HepG2 (cell line): ENCODE results near the gene CALML4. TPM values are rescaled to one million over a fixed set of nuclear protein-coding genes. Genes with fewer than 3 reads are reported as not detected.

Experiments used
- ATAC-seq: fragments of 200-7000 bp; cut with Tn5 transposase; 3 replicates; pipeline ENCODE4 v1.9.1; 2020; ENCODE audit warnings: mild to moderate bottlenecking, moderate library complexity
- BruUV-seq: library from RNA; stranded (reverse); fragments of 400-500 nt; replicated peaks from 2 replicates; lab custom pipeline; 2021; lab: Mats Ljungman, UMichigan
- CTCF ChIA-PET: fragments of 300-600 bp; formaldehyde crosslinking; extraction: SDS; loops from one replicate; lab custom pipeline; 2021; ENCODE audit warnings: low total read pairs, inconsistent platforms, low intra/inter-chr PET ratio; lab: Yijun Ruan, JAX
- POLR2A ChIA-PET: fragments of 350-600 bp; sonication (Branson Sonifier 250); formaldehyde crosslinking; loops from one replicate; lab custom pipeline; 2020; ENCODE audit warnings: antibody characterized with exemption, inconsistent platforms; lab: Yijun Ruan, JAX
- DNase-seq: peaks from one replicate; pipeline ENCODE4 v3.0.0-alpha.2; 2015; ENCODE audit warnings: low spot score
- FAIRE-seq: peaks from 3 replicates; lab custom pipeline; 2011; peaks lifted over from hg19 to GRCh38; lab: Jason Lieb, UNC
- H2AFZ ChIP-seq: one replicate; pipeline ENCODE4 v1.6.1; 2011; ENCODE audit warnings: low read length, inconsistent platforms
- H3K27ac ChIP-seq: fragments of 300-600 bp; 3 replicates; pipeline ENCODE4 v1.8.0; 2011; ENCODE audit warnings: mixed run types, mild to moderate bottlenecking, mixed read lengths, low read length, inconsistent platforms; ENCODE audit not compliant: insufficient read depth; ENCODE audit errors: extremely low read length
- H3K27me3 ChIP-seq, 2 experiments: fragments of 200-600 bp in 1 of 2; 2 replicates in 1 of 2; 3 replicates in 1 of 2; pipeline versions ENCODE4 v1.6.0 to v1.8.0; 2011; ENCODE audit warnings: low read length in 2 of 2, mild to moderate bottlenecking in 2 of 2, moderate library complexity in 2 of 2, inconsistent platforms in 1 of 2; ENCODE audit not compliant: insufficient read depth in 2 of 2, control insufficient read depth in 1 of 2
- H3K36me3 ChIP-seq, 2 experiments: fragments of 200-600 bp in 1 of 2; replicated peaks in 1 of 2; 2 replicates in 1 of 2; 3 replicates in 1 of 2; pipeline versions ENCODE4 v1.5.1 to v1.8.0; 2011; ENCODE audit warnings: low read length in 2 of 2, inconsistent platforms in 1 of 2; ENCODE audit not compliant: insufficient read depth in 2 of 2, control insufficient read depth in 1 of 2
- H3K4me1 ChIP-seq: 2 replicates; pipeline ENCODE4 v1.5.1; 2012; ENCODE audit warnings: low read length, inconsistent platforms; ENCODE audit not compliant: insufficient read depth
- H3K4me2 ChIP-seq: 2 replicates; pipeline ENCODE4 v1.6.0; 2011; ENCODE audit warnings: low read depth, low read length, inconsistent platforms
- H3K4me3 ChIP-seq, 3 experiments: fragments of 200-600 bp in 1 of 3; sonication (generic), shearing (Covaris generic) in 1 of 3; replicated peaks in 1 of 3; 2 replicates each; pipeline ENCODE4 v1.5.1; 2011 to 2016; ENCODE audit warnings: low read length in 3 of 3, inconsistent platforms in 2 of 3, low read depth in 2 of 3, mild to moderate bottlenecking in 2 of 3, control low read depth in 1 of 3, mixed read lengths in 1 of 3; ENCODE audit not compliant: insufficient read depth in 1 of 3
- H3K79me2 ChIP-seq: one replicate; pipeline ENCODE4 v1.6.1; 2011; ENCODE audit warnings: low read length, inconsistent platforms; ENCODE audit not compliant: insufficient read depth
- H3K9ac ChIP-seq: 2 replicates; pipeline ENCODE4 v1.6.0; 2011; ENCODE audit warnings: mild to moderate bottlenecking, low read depth, low read length, inconsistent platforms; ENCODE audit not compliant: insufficient read depth
- H3K9me3 ChIP-seq: 2 replicates; pipeline ENCODE4 v1.5.1; 2012; ENCODE audit warnings: mild to moderate bottlenecking, low read length
- H4K20me1 ChIP-seq: 2 replicates; pipeline ENCODE4 v1.6.0; 2011; ENCODE audit warnings: inconsistent platforms, mild to moderate bottlenecking, low read length, moderate library complexity; ENCODE audit not compliant: insufficient read depth
- ATF7 ChIP-seq, 2 experiments: fragments of 450-650 bp in 1 of 2; sonication (generic) in 1 of 2; formaldehyde crosslinking in 1 of 2; IDR thresholded peaks; 2 replicates each; pipeline versions ENCODE4 v1.4.0 to v1.6.1; 2016 to 2020; ENCODE audit warnings: antibody characterized with exemption in 1 of 2, mild to moderate bottlenecking in 1 of 2, missing genetic modification reagents in 1 of 2
- CENPT ChIP-seq: sonication (generic); formaldehyde crosslinking; IDR thresholded peaks from 2 replicates; pipeline ENCODE4 v1.8.0; 2022; ENCODE audit warnings: low read depth, mild to moderate bottlenecking, moderate library complexity, missing genetic modification reagents
- CHD2 ChIP-seq: IDR thresholded peaks from 2 replicates; pipeline ENCODE4 v1.6.1; 2011; ENCODE audit warnings: low read depth, low read length, improper control_type of control experiment
- FOXK2 ChIP-seq: fragments of 450-650 bp; IDR thresholded peaks from 2 replicates; pipeline ENCODE4 v1.6.1; 2016
- NFKB2 ChIP-seq: sonication (generic); formaldehyde crosslinking; IDR thresholded peaks from 2 replicates; pipeline ENCODE4 v1.4.0; 2020; ENCODE audit warnings: missing genetic modification reagents, borderline replicate concordance
- PHF5A ChIP-seq: IDR thresholded peaks from one replicate; pipeline ENCODE4 v1.6.1; 2018; ENCODE audit warnings: low read depth, missing genetic modification reagents; ENCODE audit not compliant: unreplicated experiment
- ZFP90 ChIP-seq: sonication (generic); formaldehyde crosslinking; IDR thresholded peaks from 2 replicates; pipeline ENCODE4 v1.8.0; 2022; ENCODE audit warnings: missing genetic modification reagents, mild to moderate bottlenecking, inconsistent platforms, borderline replicate concordance
- WGBS: methylation state at CpG from one replicate; pipeline ENCODE4 v1.1.6; 2017; ENCODE audit warnings: low lambda C conversion rate; 5-methylcytosine and 5-hydroxymethylcytosine counted together
- in situ Hi-C: cut with HindIII; loops from 2 replicates; pipeline ENCODE4 v1.10.0; 2017; ENCODE audit warnings: low pct_unique_long_range_greater_than_20kb; ENCODE audit not compliant: extremely low pct_ligation_motif_present
- intact Hi-C: fragments of 100-400 bp; cut with micrococcal nuclease; formaldehyde crosslinking; loops from one replicate; pipeline ENCODE4 v1.10.0; 2022; ENCODE audit not compliant: unreplicated experiment
- polyA plus RNA-seq, 8 experiments: library from polyadenylated mRNA; depleted of rRNA in 3 of 8; stranded (reverse) in 7 of 8; unstranded in 1 of 8; fragments of >200 nt; fragmentation: Illumina TruSeq in 4 of 8; extraction: Trizol in 4 of 8; gene quantifications; 2 replicates each; pipeline versions ENCODE4 v1.2.1 to v1.2.3, GENCODE V29; 2011 to 2016; ENCODE audit warnings: low read depth in 4 of 8, missing spikeins in 1 of 8, mixed read lengths in 1 of 8; ENCODE audit not compliant: insufficient read depth in 1 of 8
- total RNA-seq, 5 experiments: library from RNA; depleted of rRNA; stranded (reverse); fragments of >200 nt; fragmentation: Illumina TruSeq; extraction: Trizol; gene quantifications; 2 replicates each; pipeline ENCODE4 v1.2.3, GENCODE V29; 2016; ENCODE audit warnings: low read depth in 1 of 5
- TF ChIP-seq, protein P1 (sequence below): sonication (generic); formaldehyde crosslinking; IDR thresholded peaks from 2 replicates; pipeline ENCODE4 v1.9.0; 2021; ENCODE audit warnings: missing genetic modification reagents, mild to moderate bottlenecking, borderline replicate concordance
- TF ChIP-seq, protein P2 (sequence below): IDR thresholded peaks from 2 replicates; pipeline ENCODE4 v1.6.1; 2016; ENCODE audit warnings: missing compliant biosample characterization, missing genetic modification reagents, borderline replicate concordance

CALML4 gene
- total and polyA plus RNA-seq, 2 of the 13 experiments (the other 11 are each of a cell fraction or from before 2014, with no cell fraction given): 3.6 to 8.7 TPM

DNA sequence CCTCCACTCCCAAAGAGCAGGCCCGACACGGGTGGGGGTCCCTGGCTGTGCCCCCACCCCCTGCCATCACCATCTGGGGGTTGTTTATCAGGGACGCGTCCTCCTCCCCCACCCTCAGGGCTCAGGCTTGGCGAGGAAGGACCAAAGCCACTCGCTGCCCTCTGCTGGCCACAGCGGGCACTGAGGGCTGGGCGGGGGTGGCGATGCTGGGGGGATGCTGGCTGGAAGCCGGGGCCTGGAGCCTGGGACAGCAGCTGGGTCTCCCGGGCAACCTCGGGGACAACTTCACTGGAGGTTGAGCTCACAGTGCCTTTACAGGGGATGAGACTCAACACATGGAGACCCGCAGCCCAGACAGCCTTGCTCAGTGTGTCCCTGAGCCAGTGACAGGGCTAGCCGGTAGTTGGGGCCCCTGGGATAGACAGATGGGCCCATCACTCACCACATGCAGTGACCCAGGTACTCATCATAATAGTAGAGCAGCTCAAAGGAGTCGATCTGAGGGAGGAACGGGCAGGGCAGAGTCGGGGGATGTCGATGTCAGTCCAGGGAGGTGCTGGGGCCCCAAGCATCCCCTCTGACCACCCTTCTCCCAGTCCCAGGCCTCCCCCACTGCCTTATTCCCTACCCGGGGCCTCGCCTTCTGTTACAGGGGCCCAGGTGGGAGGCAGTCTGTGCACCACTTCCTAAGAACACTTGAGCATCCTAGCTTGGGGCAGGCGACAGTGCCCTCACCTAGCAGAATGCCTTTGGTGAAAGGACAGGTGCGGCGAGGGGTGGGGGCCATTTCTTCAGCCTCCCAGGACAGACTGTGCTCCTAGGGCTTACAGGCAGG, 5.9 kb upstream of the CALML4 start (continued):
- TF ChIP-seq, protein P1, sequence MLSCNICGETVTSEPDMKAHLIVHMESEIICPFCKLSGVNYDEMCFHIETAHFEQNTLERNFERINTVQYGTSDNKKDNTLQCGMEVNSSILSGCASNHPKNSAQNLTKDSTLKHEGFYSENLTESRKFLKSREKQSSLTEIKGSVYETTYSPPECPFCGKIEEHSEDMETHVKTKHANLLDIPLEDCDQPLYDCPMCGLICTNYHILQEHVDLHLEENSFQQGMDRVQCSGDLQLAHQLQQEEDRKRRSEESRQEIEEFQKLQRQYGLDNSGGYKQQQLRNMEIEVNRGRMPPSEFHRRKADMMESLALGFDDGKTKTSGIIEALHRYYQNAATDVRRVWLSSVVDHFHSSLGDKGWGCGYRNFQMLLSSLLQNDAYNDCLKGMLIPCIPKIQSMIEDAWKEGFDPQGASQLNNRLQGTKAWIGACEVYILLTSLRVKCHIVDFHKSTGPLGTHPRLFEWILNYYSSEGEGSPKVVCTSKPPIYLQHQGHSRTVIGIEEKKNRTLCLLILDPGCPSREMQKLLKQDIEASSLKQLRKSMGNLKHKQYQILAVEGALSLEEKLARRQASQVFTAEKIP (CRISPR knock-in tag): no peak
- TF ChIP-seq ATF7 (IDR thresholded peaks at IDR 0.05): no peak
- no peak for TF ChIP-seq ATF7 (CRISPR knock-in tag; IDR thresholded peaks at IDR 0.05)
- TF ChIP-seq CENPT (CRISPR knock-in tag): no peak
- 0 out of 2 replicates have a peak, but pooled peaks have one; percentile 22 for TF ChIP-seq CHD2
- TF ChIP-seq, all 625 proteins: peak for 18

DNA sequence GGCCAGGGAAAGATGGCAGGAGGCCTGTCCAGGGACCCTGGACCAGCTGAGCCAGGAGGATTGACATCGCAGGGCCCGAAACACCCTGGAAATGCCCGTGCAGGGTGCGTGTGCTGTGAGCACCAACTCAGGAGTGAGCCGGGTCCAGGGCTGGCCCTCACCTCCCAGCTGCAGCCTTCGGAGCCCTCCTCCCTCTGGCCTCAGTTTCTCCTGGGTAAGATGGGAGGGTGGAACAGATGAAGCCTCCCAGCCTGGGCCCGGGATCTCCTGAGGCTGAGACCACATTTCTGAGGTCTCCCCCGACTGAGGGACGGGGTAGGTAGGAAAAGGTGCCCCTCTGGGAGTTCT, 5.3 kb upstream of the CALML4 start:
- H2AFZ ChIP-seq: no peak overlapping the region
- WGBS: 95% methylated on average over 7 of the region's 9 CpGs
- ChIA-PET POLR2A (no interaction called here), CTCF (interaction anchor here (1.6 kb wide), 1 partner anchor 15 kb away, joined by 9 read pairs; no protein-coding TSS in a partner anchor)
- DNase-seq (no peak), FAIRE-seq (no peak), ATAC-seq (no peak)
- H3K36me3 ChIP-seq: peaks cover 3 to 15% of the 10 kb centered on the region in 2 experiments; a peak in 4 of 5 replicates
- H3K27me3 ChIP-seq: no peaks in the 10 kb centered on the region
- H3K4me1 ChIP-seq: peaks cover 12% of the 10 kb centered on the region
- H3K27ac ChIP-seq: no peak overlapping the region
- no peak overlapping the region for H3K4me3 ChIP-seq
- intact Hi-C loops: loop anchor here (1.0 kb wide), 1 partner anchor 15 kb away; no protein-coding TSS in a partner anchor
- 0 out of 2 replicates have a peak, but pooled peaks cover 6% of the 10 kb centered on the region for H4K20me1 ChIP-seq
- TF ChIP-seq FOXK2 (no peak), PHF5A (CRISPR knock-in tag) (no peak), NFKB2 (CRISPR knock-in tag) (no peak), ZFP90 (no peak)
- TF ChIP-seq, protein P2, sequence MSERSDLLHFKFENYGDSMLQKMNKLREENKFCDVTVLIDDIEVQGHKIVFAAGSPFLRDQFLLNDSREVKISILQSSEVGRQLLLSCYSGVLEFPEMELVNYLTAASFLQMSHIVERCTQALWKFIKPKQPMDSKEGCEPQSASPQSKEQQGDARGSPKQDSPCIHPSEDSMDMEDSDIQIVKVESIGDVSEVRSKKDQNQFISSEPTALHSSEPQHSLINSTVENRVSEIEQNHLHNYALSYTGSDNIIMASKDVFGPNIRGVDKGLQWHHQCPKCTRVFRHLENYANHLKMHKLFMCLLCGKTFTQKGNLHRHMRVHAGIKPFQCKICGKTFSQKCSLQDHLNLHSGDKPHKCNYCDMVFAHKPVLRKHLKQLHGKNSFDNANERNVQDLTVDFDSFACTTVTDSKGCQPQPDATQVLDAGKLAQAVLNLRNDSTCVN (CRISPR knock-in tag): no peak
- no TSS peak for BruUV-seq
- no peaks in the 10 kb centered on the region for H3K9me3 ChIP-seq
- H3K79me2 ChIP-seq: no peaks in the 10 kb centered on the region
- no peak overlapping the region for H3K9ac ChIP-seq
- H3K4me2 ChIP-seq: no peak overlapping the region
- in situ Hi-C loops: no loop called here
